GM21447 (cell line): ENCODE data around the gene CCSAP.
A peak's percentile ranks its signal among the peaks of the same experiment; 100 is the strongest.
"Not testable (repeated sequence)": the region's sequence is repeated elsewhere in the genome, so short reads cannot be mapped to it uniquely, and the experiment has no call there.

Experiments used
- ATAC-seq: cut with Tn5 transposase; IDR thresholded peaks from one replicate; pipeline ENCODE4 v1.9.1; 2021; ENCODE audit not compliant: unreplicated experiment

CCSAP gene

GRCh38 chr1:229342656-229343569, at the start of gene CCSAP:
CCSAP (minus strand) TSS chr1:229343047; CDS start chr1:229342465, 582 bp downstream.
- peak; percentile 37 for ATAC-seq

- ATAC-seq = no peak
These were observed 47.3 kb upstream of the CCSAP start for GRCh38 chr1:229390130-229390529.

GRCh38 chr1:229388897-229389580, 46.2 kb upstream of the CCSAP start:
- ATAC-seq = no peak

- no peak for ATAC-seq
These were observed 43.1 kb upstream of the CCSAP start for GRCh38 chr1:229385853-229386456.

GRCh38 chr1:229384822-229385221, 42.0 kb upstream of the CCSAP start:
- no peak for ATAC-seq

- no peak for ATAC-seq
These were observed 41.1 kb upstream of the CCSAP start for GRCh38 chr1:229383961-229384360.

GRCh38 chr1:229383188-229383587, 40.3 kb upstream of the CCSAP start:
- ATAC-seq = no peak

GRCh38 chr1:229381234-229381633, 38.4 kb upstream of the CCSAP start:
- ATAC-seq = no peak

- no peak for ATAC-seq
These were observed 37.8 kb upstream of the CCSAP start for GRCh38 chr1:229380536-229381160.

GRCh38 chr1:229379846-229380245, 37.0 kb upstream of the CCSAP start:
- no peak for ATAC-seq

- ATAC-seq = no peak
These were observed 35.9 kb upstream of the CCSAP start for GRCh38 chr1:229378586-229379367.

- ATAC-seq = not testable (repeated sequence)
These were observed 35.2 kb upstream of the CCSAP start for GRCh38 chr1:229378035-229378434.

GRCh38 chr1:229377429-229377828, 34.6 kb upstream of the CCSAP start:
- no peak for ATAC-seq

- no peak for ATAC-seq
These were observed 33.7 kb upstream of the CCSAP start for GRCh38 chr1:229376521-229376920.

GRCh38 chr1:229374485-229374884, 31.6 kb upstream of the CCSAP start:
- ATAC-seq = no peak

- no peak for ATAC-seq
These were observed 30.5 kb upstream of the CCSAP start for GRCh38 chr1:229373395-229373794.

GRCh38 chr1:229372251-229372650, 29.4 kb upstream of the CCSAP start:
- no peak for ATAC-seq

- ATAC-seq = no peak
These were observed 28.8 kb upstream of the CCSAP start for GRCh38 chr1:229371624-229372023.

- peak; percentile 43 for ATAC-seq
These were observed 27.8 kb upstream of the CCSAP start for GRCh38 chr1:229370601-229371021.

- ATAC-seq = peak; percentile 79
These were observed 25.5 kb upstream of the CCSAP start for GRCh38 chr1:229368347-229368746.
